Panc1 (cell line): ENCODE results near the gene CCDC12.

Source experiments
- POLR2AphosphoS5 ChIP-seq: IDR thresholded peaks from 2 replicates; pipeline ENCODE4 v1.6.1; 2012; ENCODE audit warnings: mild to moderate bottlenecking, low read depth, low read length, moderate library complexity
- TF ChIP-seq, protein P1 (sequence below): fragments of 450-650 bp; IDR thresholded peaks from 2 replicates; pipeline ENCODE4 v1.5.1; 2017; ENCODE audit warnings: mild to moderate bottlenecking

DNA sequence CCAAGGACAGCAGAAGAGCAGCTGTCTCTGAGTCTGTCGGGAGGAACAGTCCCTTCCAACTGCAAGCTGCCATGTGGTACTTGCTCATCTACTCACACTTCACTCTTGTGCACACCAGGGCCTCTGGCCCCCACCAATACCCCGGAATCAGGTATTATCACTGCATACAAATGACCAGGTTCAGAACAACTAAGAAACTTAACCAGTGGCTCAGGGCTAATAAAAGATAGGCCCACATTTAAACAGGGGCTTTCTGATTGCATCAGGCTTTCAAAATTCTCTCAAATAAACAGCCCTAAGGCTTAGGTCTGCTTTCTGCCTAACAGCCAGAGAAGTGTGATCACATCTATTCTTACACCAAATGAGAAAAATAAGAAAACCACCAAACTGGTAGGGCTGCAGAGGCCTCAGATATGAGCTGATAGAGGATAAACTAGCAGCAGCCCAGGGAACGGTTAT is 20.7 kb downstream of the CCDC12 start:
- TF ChIP-seq POLR2AphosphoS5, result no peak
- TF ChIP-seq, protein P1, sequence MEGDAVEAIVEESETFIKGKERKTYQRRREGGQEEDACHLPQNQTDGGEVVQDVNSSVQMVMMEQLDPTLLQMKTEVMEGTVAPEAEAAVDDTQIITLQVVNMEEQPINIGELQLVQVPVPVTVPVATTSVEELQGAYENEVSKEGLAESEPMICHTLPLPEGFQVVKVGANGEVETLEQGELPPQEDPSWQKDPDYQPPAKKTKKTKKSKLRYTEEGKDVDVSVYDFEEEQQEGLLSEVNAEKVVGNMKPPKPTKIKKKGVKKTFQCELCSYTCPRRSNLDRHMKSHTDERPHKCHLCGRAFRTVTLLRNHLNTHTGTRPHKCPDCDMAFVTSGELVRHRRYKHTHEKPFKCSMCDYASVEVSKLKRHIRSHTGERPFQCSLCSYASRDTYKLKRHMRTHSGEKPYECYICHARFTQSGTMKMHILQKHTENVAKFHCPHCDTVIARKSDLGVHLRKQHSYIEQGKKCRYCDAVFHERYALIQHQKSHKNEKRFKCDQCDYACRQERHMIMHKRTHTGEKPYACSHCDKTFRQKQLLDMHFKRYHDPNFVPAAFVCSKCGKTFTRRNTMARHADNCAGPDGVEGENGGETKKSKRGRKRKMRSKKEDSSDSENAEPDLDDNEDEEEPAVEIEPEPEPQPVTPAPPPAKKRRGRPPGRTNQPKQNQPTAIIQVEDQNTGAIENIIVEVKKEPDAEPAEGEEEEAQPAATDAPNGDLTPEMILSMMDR, result no peak
